ENCODE data around the gene MAGEB1.

Gene MAGEB1, protein sequence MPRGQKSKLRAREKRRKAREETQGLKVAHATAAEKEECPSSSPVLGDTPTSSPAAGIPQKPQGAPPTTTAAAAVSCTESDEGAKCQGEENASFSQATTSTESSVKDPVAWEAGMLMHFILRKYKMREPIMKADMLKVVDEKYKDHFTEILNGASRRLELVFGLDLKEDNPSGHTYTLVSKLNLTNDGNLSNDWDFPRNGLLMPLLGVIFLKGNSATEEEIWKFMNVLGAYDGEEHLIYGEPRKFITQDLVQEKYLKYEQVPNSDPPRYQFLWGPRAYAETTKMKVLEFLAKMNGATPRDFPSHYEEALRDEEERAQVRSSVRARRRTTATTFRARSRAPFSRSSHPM

DNA sequence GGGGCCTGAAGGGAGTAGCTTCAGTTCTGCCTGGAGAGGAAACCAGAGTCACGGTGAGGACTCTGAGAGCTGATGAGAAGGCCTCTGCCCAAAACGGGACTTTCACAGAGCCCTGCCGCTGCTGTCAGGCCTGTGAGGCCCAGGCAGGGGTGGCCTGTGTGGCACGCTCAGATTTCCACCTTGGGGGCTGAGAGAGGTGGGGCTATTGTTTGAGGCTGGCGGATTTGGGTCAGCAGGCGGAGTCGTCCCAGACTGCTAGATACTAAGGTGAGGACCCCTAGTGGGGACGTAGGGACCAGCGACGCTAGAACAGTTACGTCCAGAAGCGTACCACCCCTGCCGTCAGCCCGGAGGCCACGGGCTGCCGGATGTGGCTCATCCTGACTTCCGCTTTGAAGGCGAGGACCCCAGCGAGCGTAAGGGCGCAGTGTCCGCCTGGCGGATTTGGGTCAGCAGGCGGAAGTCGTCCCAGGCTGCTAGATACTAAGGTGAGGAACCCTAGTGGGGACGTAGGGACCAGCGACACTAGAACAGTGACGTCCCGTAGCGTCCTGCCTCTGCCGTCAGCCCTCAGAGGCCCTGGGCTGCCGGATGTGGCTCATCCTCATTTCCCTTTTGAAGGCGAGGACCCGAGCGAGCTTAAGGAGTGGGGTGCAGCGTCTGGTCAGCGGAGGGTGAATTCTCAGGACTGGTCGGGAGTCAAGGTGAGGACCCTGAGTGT, at the start of gene MAGEB1:
MAGEB1 (plus strand) TSS at position 378 of the 721 bp plus-strand sequence. CDS start 3,348 bp downstream, outside the sequence.
- DNase-seq: no peak

DNA sequence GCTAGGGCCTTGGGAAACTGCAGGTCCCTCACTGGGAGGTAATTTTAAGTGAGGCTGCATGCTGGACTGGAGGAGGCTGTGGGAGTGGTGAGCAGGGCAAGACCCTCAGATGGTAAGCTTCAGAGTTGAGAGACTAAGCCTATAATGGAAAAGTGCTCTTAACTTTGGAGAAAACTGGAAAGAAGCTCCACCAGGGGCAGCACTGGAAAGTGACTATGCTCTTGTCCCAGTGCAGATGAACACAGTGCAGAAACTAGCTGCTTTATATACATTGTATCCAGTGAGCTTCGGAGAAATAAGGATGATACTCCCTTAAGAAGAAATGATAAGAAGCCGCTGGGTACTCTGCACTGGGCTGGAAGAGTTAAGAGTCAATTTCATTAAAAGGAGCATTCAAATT, 34.8 kb upstream of the MAGEB1 start:
- no peak for DNase-seq

DNA sequence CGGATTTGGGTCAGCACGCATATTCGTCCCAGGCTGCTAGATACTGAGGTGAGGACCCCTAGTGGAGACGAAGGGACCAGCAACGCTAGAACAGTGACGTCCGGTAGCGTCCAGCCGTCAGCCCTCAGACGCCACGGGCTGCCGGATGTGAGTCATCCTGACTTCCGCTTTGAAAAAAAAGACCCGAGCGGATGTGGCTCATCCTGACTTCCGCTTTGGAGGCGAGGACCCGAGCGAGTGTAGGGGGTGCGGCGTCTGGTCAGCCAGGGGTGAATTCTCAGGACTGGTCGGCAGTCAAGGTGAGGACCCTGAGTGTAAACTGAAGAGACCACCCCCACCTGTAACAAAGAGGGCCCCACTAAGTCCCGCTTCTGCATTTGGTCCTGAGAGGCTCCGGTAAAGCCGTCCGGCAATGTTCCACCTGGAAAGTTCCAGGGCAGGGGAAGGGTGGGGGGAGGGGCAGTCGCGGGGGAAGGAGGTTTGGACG, 31.5 kb upstream of the MAGEB1 start, which contains the start of gene MAGEB2:
MAGEB2 (plus strand) TSS at position 207 of the 487 bp plus-strand sequence. CDS start 3,018 bp downstream, outside the sequence.
- peak; percentile 8 for DNase-seq

DNA sequence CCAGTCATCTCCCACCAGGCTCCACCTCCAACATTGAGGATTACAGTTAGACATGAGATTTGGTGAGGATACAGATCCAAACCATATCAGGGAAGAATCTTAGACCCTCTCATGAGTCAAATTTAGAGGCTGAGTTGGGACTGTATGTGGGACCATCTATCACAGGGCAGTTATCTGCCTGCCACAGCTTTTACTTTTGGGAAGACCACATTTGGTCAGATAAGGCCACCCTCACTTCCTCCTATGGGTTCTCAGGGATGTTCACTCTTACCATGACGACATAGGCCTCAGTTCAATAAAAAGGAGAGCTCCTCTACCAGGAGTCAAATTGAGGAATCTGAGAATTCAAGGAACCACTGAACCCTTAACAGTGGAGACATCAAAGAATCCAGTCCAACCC, 29.5 kb upstream of the MAGEB1 start:
- no peak for DNase-seq

DNA sequence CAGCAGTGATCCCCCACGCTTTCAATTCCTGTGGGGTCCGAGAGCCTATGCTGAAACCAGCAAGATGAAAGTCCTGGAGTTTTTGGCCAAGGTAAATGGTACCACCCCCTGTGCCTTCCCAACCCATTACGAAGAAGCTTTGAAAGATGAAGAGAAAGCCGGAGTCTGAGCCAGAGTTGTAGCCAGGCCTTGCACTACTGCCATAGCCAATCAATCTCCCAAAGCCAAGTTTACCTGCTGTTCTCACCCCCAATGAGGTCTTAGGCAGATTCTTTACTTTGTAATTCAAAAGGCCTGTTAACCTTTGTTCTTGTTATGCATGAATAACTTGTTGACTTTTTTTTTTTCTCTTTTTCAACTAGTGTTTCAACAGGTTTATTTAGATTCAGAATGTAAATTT, 27.6 kb upstream of the MAGEB1 start:
- no peak for DNase-seq

DNA sequence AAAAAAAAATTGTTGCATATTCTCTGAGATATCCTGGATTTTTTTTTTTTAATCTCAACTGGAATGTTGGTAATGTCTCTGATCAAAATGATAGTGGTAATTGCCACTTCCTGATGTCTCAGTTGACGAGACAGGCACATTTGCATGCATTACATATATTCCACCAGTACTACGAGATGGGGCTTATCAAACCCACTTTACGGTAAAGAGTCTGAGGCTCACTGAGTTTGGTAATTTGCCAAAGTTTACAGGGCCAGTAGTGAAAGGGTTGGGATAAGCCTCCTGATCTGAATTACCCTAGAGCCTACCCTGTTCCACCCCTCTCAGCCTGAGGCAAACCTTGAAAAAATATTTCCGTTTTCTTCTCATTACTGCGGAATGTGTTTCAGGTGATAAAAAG, 26.3 kb upstream of the MAGEB1 start:
- DNase-seq: no peak

DNA sequence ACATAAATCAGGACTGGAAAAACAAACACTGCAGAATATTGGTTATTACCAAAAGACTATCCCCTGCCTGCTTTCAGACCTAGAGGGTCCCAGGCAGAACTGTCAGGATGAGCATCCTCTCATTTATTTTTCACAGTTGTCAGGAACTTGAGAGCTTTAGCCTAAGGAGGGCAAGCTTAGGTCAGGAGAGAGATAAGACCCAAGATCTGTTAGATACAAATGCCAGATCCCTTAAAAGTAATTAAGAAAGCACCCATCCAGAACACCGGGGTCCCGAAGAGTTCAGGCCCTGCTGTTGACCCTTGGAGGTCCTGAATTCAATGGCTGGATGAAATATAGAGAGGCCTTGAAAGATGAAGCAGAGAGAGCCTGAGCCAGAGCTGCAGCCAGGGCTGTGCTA, 22.4 kb upstream of the MAGEB1 start:
- no peak for DNase-seq

DNA sequence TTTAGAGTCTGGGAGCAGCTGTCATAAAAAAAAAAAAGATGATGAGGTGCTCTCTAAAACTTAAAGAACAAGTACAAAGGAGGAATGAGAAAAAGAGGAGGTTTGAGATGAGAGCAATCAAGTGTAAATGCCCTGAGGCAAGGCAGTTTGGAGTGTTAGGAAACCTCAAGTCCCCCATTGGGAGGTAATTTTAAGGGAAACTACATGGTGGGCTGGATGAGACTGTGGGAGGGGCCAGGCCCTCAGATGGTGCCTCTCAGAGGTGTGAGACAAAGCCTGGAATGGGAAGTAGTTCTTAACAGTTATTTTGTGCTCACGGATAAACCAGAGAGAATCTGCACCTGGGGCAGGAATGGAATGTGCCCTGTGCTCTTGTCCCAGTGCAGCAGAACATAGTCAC, 18.4 kb upstream of the MAGEB1 start:
- no peak for DNase-seq

DNA sequence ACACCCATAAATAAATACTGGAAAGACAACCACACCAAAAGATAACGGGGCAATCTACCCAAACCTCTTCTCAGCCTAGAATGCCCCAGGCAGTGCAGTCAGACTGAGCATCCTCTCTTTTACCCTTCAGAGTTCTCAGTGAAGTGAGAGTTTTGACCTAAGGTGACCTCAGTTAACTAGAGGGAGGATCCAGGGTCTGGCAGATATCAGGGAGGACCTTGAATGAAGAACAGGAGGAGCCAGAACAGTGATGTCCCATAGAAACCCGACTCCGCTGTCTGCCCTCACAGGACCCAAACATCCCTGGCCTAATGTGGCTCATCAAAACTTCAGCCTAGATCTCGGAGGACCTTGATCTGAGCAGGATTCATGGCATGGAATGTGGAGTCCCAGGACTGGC, 16.6 kb upstream of the MAGEB1 start, which contains the start of gene MAGEB3:
MAGEB3 (plus strand) TSS at position 263 of the 400 bp plus-strand sequence. CDS start 5,268 bp downstream, outside the sequence.
- DNase-seq: no peak

DNA sequence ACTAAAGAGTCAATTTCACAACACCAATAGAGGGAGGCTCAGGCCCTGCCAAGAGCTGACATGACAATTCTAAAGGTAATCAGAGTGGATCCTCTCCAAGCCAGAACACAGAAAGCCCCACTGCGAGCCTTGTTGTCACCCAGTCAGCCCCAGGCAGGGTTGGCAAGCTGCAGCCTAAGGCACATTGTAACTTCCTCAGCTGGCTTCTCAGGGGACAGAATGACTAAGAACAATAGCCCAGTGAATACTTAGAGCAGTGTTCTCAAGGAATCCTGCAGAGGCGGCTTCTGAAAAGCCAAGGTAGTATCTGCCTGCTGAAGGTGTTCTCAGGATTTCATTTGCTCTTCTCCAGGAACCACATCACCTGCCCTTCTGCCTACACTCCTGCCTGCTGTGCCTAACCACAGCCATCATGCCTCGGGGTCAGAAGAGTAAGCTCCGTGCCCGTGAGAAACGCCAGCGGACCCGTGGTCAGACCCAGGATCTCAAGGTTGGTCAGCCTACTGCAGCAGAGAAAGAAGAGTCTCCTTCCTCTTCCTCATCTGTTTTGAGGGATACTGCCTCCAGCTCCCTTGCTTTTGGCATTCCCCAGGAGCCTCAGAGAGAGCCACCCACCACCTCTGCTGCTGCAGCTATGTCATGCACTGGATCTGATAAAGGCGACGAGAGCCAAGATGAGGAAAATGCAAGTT, 5.1 kb upstream of the MAGEB1 start, which contains the start of gene MAGEB4:
MAGEB4 (plus strand) TSS at position 277 of the 692 bp plus-strand sequence; CDS start at position 413, 136 bp downstream.
- no peak for DNase-seq

DNA sequence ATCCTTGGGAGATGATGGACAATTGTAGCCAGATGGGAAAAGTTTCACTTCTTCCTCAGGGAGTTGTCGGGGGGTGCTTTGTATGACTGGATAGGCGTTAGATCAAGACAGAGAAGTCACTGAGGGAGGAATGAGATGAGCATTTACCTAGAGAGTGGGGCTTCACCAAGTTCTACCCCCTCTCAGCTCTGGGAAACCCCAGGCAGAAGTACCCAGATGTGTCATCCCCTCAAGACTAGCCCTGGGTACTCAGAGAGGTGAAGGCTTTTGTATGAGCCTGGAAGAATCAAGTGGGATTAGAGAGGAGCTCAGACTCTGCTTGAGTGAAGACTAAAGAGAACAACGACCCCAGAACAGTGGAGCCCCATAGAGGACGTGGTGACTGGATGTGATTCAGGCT, 1.9 kb downstream of the MAGEB1 start:
- DNase-seq: no peak

DNA sequence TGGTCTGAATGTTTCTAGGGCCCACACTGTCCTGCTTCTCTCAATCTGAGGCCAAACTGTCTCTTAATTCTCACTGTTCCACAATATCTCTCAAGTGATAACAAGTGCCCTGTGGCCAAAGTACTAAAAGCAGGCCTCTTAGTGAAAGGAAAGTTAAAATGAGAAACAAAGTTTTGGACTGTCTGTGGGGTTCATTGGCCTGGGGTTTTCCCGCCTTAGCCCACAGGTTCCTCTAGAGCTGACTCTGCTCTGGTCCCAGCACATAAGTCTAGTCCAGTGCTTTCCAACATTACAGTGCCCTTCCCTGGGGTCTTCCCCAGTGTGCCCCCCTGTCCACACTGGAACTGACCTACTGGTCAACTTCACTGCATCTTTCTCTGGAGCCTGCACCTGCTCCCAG, 6.3 kb downstream of the MAGEB1 start:
- DNase-seq: no peak

DNA sequence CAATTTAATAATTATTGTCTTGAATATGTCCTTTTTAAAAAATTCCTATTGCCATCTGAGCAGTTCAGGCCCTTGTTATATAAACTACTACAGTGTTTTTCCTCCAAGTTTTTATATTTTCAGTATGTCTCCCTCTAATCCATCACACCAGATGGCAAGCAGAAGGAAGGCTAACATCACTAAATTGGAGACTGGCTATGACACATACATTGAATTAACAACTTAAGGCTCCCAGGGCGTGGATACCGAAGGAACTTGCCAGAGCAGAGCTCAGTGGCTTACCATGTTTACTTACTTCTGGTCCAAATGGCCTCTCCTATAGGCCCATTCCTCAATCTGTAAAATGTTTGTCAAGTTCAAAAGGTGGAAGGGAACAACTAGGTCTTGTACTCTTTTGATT, 13.0 kb downstream of the MAGEB1 start:
- DNase-seq: no peak

DNA sequence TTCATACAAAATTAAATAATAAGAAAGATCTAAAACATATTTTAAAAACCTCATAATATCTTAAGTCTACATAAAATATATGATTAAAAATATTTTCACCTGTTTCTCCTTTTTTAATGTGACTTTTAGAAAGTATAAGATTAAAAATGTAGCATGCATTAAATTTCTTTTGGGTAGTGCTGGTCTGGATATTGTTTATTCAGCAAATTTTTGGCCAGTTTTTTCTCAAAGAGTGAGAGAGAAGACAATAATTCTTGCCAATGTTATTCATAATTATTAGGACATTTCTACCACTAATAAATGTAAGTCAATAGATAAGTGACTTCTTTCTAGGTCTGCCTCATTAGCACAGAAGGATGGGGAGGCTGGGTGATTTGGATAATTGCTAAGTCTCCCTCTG, 14.1 kb downstream of the MAGEB1 start:
- no peak for DNase-seq

DNA sequence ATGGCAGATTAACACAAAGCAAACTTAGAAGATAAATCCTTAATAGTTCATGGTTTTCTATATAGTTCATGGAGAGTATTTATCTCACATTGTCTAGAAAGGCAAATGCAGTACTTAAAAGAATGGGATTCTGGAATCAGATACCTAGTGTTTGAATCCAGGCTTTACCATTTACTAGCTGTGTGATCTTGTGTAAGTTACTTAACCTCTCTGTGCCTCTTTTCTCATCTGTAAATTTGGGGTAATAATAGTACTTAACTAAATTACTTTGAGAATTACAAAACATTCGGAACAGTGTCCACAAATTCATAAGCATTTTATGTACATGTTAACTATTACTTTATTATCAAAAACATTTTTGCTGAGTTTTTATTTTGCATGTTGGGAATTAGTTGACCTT, 15.8 kb downstream of the MAGEB1 start:
- no peak for DNase-seq

DNA sequence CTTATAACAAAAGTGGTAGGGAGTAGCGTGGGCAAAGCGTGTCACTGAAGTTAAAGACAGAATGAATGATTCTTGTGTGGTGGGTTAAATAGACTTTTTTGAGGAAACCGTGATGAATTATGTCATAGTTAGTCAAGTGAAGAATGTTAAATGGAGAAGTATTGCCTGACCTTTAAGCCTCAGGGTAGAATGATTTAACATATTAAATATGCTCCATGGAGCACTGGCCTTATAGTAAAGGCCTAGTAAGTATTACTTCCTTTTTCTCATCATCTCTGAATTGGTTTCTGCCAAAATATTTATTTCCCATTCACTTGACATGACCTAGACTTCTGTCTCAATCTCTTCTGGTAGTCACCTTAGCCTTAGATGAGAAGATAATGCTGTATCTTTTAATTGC, 23.7 kb downstream of the MAGEB1 start:
- no peak for DNase-seq

DNA sequence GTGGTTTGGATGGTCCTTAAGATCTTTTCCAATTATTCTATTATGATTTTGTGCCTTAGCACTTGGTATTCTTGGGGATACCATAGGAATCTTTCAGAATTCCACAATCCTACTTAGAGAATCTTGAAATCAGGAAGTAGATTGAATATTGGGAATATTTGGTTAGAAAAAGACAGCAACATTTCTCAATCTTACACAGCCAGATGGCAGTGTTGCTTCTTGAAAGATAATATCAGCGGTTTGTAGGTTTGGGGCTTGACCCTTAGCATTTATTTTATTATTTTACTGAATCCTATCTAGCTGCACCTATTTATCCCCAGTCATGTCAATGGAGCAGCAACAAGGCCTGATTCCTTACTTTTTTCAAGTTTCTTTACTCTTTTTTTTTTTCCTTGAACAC, 28.6 kb downstream of the MAGEB1 start:
- DNase-seq: no peak

DNA sequence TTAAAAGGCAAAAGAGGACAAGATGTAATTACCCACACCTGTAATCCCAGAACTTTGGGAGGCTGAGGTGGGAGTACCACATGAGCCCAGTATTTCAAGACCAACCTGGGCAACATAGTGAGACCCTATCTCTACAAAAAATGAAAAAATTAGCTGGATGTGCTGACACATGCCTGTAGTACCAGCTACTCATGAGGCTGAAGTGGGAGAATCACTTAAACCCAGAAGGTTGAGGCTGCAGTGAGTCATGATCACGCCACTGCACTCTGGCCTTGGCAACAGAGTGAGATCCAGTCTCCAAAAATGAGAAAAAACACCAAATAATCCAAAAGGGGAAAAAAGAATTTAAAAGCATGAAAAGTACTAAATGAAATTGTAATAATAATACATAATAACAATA, 31.4 kb downstream of the MAGEB1 start:
- no peak for DNase-seq

DNA sequence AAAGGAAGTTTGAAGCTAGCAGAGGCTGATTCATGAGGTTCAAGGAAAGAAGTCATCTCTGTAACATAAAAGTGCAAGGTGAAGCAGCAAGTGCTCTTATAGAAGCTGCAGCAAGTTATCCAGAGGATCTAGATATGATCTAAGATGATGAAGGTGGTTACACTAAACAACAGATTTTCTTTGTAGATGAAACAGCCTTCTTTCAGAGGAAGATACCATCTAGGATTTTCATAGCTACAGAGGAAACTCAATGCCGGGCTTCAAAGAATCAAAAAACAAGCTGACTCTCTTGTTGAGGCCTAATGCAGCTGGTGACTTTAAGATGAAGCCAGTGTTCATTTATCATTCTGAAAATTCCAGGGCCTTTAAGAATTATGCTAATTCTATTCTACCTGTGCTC, 33.5 kb downstream of the MAGEB1 start:
- DNase-seq: no peak

DNA sequence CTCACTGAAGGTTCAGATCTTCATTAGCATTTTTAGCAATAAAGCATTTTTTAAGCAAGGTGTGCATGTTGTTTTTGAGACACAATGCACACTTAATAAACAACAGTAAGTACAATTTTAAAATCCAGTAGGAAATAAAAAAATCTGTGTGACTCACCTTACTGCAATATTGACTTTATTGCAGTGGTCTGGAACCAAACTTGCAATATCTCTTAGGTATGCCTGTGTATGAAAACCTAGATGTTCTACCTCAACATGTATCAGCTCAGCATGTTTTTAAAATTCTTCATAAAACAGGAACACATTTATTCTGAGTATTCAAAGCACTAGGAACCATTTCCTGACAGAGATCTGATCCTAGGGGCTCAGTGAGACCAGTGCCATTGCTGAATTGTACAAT, 35.6 kb downstream of the MAGEB1 start:
- DNase-seq: no peak

DNA sequence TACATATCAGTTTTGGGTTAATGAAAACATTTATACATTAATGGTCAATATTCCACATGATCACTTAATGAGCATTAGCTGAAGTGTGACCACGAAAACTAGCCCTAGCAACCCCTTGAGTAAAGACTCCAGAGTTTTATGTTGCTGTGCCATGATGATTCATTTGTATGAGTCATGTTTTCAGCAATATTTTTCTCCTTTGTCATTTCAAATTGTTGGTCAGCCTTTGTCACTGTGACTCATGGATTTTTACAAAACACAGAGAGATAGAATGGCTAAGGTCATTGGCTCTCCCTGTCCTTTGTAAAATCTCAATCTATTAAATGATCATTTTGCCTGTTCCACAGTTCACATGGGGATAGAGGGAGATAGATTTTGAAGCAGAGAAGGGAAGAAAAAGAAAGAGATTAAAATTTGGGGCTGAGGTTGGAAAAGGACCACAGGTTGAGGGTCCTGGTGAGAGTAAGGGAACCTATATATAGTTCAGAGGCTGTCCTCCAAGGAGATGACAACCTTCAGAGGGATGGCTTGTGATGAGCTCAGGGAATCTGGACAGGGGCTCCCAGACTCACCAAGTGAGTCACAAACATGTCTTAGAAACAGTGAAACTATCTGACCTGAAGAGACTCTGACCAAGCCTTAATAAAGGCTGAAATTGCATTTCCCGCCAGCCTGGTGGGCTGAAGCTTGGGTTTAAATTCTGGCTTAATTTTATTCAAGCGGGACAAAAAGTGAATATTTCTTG, 36.7 kb downstream of the MAGEB1 start:
- DNase-seq: no peak

DNA sequence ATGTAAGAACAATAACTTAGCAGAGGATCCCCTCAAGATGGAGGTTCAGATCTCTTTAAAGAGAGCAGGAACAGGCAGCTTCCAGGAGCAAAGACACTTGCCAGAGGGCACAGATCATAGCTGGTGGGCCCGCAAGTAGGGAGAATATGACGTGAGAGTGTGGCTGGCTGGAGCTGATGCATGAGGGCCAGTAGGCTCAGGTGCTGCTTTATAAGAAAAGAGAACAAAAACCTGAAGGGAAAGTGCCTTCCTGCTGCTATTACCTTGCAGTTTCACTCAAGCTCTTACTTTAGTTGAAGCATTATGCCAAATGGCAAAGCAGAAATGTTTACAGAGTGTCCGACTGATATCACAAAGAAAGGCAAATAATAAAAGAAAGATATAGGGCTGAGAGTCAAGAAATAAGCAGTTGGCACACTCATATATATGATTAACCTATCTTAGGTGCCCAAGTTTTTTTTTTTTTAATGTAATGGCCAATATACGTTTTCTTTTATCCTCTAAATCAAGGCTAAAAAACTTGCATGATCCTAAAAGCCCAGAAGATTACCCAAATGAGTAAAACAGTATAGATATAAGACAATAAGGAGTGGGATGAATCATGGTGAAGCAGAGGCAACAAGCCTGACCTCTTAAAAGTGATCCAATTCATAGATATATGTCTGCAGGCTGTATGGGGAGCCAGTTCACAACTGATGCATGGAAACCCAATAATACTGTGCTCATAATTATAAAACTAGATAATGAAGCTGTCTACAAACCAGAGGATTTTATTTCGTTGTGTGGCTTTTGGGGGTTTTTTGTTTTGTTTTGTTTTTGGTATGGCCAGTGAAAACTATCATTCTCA, 49.7 kb downstream of the MAGEB1 start:
- no peak for DNase-seq
